T-helper 1 cell treated with Interleukin-12 subunit alpha and Interleukin-12 subunit beta and Interleukin-4 antibody, amounts not matched to agents 30 μg/mL and 1 μg/mL, for 36 hours (primary cell): Measurements from ENCODE around the gene SPTBN5.

ENCODE experiments used
- H3K27ac Mint-ChIP-seq: one replicate; pipeline ENCODE4 v1.8.0; 2021; ENCODE audit warnings: mild to moderate bottlenecking, mixed read lengths
- H3K27me3 Mint-ChIP-seq: one replicate; pipeline ENCODE4 v1.8.0; 2021; ENCODE audit warnings: low read depth, mixed read lengths
- H3K36me3 Mint-ChIP-seq: one replicate; pipeline ENCODE4 v1.8.0; 2021; ENCODE audit warnings: low read depth, mixed read lengths
- H3K4me1 Mint-ChIP-seq: one replicate; pipeline ENCODE4 v1.8.0; 2021; ENCODE audit warnings: low read depth, mixed read lengths
- H3K4me3 Mint-ChIP-seq: one replicate; pipeline ENCODE4 v1.8.0; 2021; ENCODE audit warnings: mild to moderate bottlenecking, moderate library complexity, mixed read lengths
- H3K9me3 Mint-ChIP-seq: one replicate; pipeline ENCODE4 v1.8.0; 2021; ENCODE audit warnings: mixed read lengths

Gene SPTBN5

DNA sequence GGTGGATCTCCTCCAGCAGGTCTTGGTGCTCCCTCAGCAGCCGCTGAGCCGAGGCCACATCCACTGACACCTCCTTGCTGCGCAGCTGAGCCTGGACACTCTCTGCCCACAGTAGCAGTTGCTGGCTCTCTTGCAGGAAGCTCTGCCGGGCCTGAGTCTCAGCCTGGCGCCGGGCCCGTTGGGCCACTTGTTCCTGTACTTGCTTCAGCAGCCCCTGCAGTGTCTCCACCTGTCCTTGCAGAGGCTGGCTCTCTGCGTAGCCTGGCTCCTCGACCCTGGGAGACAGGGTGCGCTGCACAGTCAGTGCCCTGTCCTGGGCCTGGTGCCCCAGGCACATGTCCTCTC is 15.5 kb downstream of the SPTBN5 start:
- Mint-ChIP-seq H3K27me3 (peaks cover 12% of the 10 kb centered on the region), H3K27ac (no peak overlapping the region), H3K9me3 (no peaks in the 10 kb centered on the region), H3K4me1 (peaks cover 4% of the 10 kb centered on the region), H3K4me3 (no peak overlapping the region), H3K36me3 (no peaks in the 10 kb centered on the region)

DNA sequence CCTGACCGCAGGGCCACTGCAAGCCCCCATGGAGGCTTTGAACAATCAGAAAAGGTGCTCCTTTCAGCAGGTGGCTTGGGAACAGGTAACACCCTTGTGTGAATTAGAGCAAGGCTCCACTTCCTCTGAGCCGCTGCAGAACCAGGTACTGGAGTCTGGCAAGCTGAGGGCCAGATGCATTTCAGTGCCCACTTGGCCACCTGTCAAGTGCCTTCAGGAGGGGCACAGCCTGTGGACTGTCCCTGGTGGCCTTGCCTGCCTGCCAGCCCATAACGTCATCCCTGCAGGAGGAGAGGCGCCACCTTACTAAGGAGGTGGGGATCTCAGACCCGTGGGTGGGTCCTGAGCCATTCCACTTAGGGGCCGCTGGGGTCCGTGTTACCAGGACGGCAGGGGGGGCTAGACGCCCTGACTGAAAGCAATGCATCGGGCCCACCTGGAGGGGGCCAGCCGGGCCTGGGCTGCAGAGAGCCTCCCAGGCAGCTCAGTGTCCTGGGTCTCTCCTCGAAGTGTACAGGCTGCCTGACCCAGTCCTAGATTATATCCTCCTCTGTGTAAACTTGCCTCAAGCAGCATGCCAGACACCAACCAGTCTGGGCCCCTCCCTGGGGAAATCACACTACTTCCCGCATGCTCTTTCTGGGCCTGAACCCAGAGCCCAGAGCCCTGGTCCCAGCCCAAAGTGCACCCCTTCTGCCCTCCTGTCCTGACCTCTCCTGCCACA is 16.1 kb downstream of the SPTBN5 start:
- peaks cover 12% of the 10 kb centered on the region for H3K27me3 Mint-ChIP-seq
- no peak overlapping the region for H3K4me3 Mint-ChIP-seq
- H3K36me3 Mint-ChIP-seq, result no peaks in the 10 kb centered on the region
- H3K9me3 Mint-ChIP-seq, result no peaks in the 10 kb centered on the region
- no peak overlapping the region for H3K27ac Mint-ChIP-seq
- H3K4me1 Mint-ChIP-seq, result peaks cover 4% of the 10 kb centered on the region

DNA sequence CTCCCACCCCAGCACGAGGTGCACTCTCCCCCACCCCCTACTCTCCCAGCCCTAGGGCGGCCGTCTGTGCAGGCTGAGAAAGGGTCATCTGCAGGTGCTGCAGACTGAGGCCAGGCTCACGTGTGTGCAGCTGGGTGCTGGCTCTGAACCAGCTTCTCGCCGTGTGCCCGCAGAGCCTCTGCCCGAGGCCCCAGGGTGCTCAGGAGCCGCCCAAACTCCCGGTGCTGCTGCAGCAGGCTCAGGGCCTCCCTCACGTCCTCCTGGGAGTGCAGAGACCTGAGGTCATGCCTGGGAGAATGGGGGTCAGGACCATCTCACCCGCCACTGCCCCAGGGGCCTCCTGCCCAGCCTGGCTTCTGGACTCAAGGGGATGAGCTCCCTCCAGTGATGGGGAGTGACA is 17.2 kb downstream of the SPTBN5 start:
- Mint-ChIP-seq H3K36me3 (no peaks in the 10 kb centered on the region), H3K4me1 (peaks cover 4% of the 10 kb centered on the region), H3K9me3 (no peaks in the 10 kb centered on the region), H3K27me3 (peaks cover 12% of the 10 kb centered on the region), H3K27ac (no peak overlapping the region), H3K4me3 (no peak overlapping the region)

DNA sequence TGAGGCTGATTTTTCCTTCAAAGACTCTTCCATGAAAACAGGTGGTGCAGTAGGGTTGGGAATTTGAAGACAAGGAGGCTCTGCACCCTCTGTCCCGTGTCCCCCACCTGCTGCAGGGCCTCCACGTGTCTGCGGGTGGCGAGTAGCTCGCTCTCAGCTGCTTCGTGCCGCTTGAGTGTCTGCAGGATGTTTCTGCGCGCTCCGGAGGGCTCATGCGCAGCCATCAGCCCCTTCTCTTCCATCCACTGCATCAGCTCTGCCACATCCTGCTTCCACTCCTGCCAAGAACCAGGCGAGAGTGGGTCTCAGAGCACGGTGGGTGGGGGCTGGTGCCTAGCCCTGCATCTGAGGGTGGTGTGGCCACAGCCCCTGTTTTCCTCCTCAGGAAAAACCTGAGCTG is 17.8 kb downstream of the SPTBN5 start:
- no peak overlapping the region for H3K4me3 Mint-ChIP-seq
- H3K27me3 Mint-ChIP-seq, result peaks cover 5% of the 10 kb centered on the region
- H3K9me3 Mint-ChIP-seq, result no peaks in the 10 kb centered on the region

DNA sequence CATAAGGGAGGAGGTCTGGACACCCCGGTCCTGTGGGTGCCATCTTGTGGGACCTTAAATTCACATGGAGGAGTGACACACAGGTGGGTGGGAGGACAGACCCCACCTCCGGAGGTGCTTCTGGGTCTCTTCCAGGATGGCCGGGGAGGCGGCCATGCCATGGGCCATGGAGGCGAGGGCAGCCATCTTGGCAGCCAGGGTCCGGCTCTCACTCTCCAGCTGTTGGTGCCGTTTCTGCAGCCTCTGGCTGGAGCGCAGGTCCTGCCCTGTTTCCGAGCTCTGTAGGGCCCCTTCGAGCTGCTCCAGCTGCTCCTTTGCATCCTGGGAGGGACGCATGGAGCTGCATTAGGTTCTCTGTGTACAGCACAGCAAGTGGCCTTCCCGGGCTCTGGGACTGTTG is 19.1 kb downstream of the SPTBN5 start:
- Mint-ChIP-seq H3K4me3 (no peak overlapping the region), H3K27ac (no peak overlapping the region), H3K27me3 (no peaks in the 10 kb centered on the region), H3K36me3 (peaks cover 2% of the 10 kb centered on the region), H3K4me1 (peaks cover 2% of the 10 kb centered on the region), H3K9me3 (no peaks in the 10 kb centered on the region)

More for the DNA sequence above, 17.8 kb downstream of the SPTBN5 start:
- Mint-ChIP-seq H3K27ac (no peak overlapping the region), H3K36me3 (no peaks in the 10 kb centered on the region), H3K4me1 (no peaks in the 10 kb centered on the region)

DNA sequence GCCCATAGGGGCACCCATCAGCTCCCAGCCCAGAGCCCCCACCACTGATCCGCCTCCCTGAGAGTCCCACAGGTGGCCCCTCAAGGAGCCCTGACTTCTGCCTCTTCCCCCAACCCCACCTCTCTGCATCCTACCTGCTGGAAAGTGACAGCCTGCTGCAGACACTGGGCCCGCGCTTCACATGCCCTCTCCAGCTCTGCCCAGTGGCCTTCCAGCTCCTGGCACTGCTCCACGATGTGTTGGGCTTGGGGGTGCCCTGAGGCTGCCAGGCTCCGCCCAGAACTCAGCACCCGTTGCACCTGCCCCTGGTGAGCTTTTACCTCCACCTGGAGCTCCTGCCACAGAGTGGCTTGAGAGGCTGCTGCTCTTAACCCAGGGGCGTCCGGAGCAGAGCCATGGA is 20.1 kb downstream of the SPTBN5 start:
- no peak overlapping the region for H3K4me3 Mint-ChIP-seq
- peaks cover 2% of the 10 kb centered on the region for H3K4me1 Mint-ChIP-seq
- no peak overlapping the region for H3K27ac Mint-ChIP-seq
- H3K36me3 Mint-ChIP-seq, result peaks cover 2% of the 10 kb centered on the region
- H3K27me3 Mint-ChIP-seq, result no peaks in the 10 kb centered on the region
- H3K9me3 Mint-ChIP-seq, result no peaks in the 10 kb centered on the region

DNA sequence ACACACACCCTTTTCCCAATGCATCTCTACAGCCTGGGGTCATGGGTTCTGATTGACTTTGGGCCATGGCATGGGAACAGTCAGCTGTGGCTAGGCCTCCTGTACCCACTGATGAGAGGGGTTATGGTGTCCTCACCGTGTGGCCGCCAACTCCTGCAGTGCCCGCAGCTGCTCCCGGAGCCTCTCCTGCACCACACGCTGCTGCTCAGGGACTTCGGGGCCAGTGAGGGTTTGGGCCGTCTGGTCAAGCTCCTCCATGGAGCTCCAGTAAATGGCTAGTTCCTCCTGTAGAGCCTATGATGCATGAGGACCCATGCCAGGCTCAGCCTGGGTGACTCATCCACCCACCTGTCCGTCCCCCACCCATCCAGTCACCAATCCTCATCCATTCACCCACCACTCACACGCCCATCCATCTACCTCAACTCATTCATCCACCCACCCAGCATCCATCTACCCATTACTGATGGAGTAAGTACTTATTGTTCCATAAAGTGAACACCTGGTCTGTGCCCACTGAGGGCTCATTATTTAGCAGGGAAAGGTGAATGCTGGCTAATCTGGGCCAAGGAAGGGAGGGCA is 21.6 kb downstream of the SPTBN5 start:
- Mint-ChIP-seq H3K4me1 (peaks cover 2% of the 10 kb centered on the region), H3K27ac (no peak overlapping the region), H3K4me3 (no peak overlapping the region), H3K9me3 (no peaks in the 10 kb centered on the region), H3K27me3 (no peaks in the 10 kb centered on the region), H3K36me3 (peaks cover 2% of the 10 kb centered on the region)

DNA sequence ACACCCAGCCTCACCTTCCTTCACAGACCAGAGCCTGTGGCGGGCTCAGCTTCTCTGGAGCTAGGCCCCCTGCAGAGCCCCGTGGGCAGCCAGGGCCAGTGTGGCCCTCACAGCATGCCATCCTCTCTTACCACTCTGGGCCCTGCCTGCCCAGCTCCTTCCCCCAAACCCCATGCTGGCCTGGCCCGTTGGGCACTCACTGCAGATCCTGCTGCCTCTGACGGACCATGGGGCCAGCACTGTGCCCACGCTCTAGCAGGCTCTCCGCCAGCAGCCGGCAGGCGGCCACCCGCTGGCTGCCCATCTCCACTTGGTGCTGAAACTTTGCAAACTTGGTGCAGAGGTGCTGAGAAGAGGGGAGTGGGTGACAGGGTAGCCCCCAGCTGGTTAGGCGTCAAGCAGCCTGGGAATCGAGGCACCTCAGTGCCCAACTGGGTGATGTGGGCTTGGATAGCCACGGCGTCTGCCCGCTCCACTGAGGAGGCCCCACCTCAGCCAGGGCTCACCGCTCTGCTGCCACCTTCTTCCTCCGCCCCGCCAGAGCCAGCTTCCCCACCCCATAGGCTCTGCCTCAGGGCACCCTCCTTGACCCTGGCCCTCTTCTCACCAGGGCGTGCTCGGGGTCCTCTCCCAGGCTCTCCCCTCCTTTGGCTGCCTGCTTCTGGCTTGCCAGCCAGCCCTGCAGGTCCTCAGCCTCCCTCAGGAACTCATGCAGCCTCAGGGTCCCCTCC is 22.5 kb downstream of the SPTBN5 start:
- H3K4me3 Mint-ChIP-seq, result no peak overlapping the region
- H3K9me3 Mint-ChIP-seq, result no peaks in the 10 kb centered on the region
- peaks cover 2% of the 10 kb centered on the region for H3K36me3 Mint-ChIP-seq
- H3K27ac Mint-ChIP-seq, result peak overlapping the region; percentile 96
- peaks cover 2% of the 10 kb centered on the region for H3K4me1 Mint-ChIP-seq
- no peaks in the 10 kb centered on the region for H3K27me3 Mint-ChIP-seq

DNA sequence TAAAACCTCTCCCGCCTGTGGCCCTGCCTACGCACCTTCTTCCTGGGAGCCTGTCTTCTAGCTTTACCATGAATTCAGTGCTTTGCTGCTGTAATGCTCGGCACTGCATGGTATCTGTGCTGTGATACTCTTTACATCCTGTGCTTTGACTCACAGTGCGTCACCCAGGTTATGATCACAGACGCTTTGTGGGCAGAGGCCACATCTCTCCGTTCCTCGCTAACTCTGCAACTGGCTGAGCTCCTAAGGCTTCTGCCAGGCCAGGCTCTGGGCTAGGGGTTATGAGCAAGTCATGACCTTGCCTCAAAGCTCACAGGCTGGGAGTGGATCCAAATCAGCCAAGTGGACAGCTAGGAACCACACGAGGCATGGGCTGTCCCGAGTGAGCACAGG is 23.2 kb downstream of the SPTBN5 start:
- Mint-ChIP-seq H3K27me3 (no peaks in the 10 kb centered on the region), H3K4me3 (peak overlapping the region; percentile 11), H3K27ac (peak overlapping the region; percentile 96), H3K9me3 (no peaks in the 10 kb centered on the region), H3K4me1 (peaks cover 2% of the 10 kb centered on the region), H3K36me3 (peaks cover 2% of the 10 kb centered on the region)

DNA sequence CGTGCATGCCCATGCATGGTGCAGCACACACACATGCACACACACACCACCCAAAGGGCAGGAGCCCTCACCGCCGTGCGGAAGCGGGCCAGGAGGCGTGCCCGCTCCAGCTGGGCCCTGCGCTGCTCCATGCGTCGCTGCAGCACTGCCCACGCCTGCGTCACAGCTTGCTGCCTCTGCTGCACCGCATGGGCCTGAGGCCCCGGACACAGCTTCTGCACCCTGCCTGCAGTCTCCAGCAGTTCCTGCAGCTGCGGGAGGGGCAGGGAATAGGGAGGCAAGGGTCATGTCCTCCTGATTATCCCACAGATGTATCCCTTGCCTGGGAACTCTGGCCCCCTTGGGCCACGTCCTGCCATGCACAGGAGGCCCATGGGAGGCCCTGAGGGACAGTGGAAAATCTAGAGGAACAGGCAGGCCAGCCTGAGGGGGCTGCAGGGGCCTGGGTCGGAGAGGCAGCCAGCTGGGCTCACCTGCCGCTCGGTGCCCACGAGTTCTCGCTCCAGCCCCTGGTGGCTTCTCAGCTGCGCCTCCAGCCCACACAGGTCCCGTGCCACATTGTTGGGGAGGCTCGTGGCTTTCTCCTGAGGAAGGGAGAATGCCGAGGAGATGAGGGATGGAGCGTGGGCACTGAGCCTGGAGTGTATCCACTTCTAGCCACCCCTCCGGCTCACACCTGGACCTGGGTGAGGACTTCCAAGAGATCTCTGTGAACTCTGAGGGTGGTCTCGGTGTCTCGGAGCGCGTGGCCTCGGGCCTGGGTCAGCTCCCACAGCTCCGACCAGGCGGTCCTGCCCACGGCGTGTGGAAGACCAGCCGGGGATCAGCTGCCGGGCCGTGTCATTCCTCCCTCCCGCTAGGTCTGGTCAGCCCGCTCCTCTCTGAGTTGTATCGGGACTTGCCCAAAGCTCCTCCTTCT is 23.8 kb downstream of the SPTBN5 start:
- Mint-ChIP-seq H3K4me1 (peaks cover 2% of the 10 kb centered on the region), H3K27me3 (no peaks in the 10 kb centered on the region), H3K4me3 (peak overlapping the region; percentile 11), H3K27ac (peak overlapping the region; percentile 96), H3K36me3 (peaks cover 2% of the 10 kb centered on the region), H3K9me3 (no peaks in the 10 kb centered on the region)

DNA sequence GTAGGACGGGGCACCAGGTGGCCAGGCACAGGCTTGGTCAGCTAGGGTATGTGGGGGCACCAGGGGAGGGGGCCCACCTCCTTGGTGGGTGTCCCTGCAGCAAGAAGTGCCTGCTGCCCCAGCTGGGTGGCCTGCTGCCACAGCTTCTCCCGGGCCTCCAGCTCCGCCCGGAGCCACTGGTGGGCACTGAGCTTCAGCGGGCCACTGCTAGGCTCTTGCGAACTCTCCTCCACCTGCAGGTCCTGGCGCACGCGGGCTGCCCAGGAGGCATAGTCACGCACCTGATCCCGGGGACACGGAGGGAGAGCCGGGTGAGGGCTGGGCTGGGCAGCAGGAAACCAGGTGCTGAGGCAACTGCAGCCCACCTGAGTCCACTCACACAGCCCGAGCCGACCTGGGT is 25.5 kb downstream of the SPTBN5 start:
- Mint-ChIP-seq H3K4me1 (peaks cover 2% of the 10 kb centered on the region), H3K27me3 (no peaks in the 10 kb centered on the region), H3K36me3 (peaks cover 2% of the 10 kb centered on the region)

DNA sequence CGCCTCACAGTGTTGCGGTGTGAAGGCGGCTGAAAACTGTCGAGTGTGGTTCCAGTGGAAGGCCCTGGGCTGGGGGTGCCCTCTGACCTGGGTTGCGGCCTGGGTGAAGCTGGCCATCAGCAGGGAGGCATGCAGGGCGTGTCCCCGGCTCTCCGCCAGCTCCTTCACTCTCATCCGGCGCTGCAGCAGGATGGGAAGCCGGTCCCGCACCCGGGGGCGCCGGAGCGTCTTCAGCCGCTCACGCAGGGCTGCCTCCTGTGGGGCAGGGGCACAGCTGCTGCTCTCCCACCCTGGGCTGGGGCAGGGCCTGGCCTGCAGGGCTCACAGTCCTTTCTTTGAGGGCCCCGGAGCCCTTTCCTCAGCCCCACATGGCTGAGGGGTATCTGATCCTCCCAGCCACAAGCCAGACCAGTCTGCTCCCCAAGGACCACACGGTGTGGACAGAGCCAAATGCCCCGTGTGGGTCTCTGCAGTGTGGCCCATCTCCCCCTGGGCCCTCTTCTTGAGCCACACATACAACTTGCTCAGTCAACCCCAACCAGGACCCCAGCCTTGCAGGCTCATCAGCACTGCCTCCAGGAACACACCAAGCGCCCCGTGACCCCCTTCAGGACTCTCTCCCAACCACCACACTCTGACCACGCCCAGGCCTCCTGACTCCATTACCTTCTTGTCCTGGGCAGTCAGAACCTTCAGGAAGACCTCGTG is 26.8 kb downstream of the SPTBN5 start:
- H3K9me3 Mint-ChIP-seq, result no peaks in the 10 kb centered on the region

More for the DNA sequence above, 25.5 kb downstream of the SPTBN5 start:
- Mint-ChIP-seq H3K9me3 (no peaks in the 10 kb centered on the region), H3K27ac (no peak overlapping the region), H3K4me3 (no peak overlapping the region)

DNA sequence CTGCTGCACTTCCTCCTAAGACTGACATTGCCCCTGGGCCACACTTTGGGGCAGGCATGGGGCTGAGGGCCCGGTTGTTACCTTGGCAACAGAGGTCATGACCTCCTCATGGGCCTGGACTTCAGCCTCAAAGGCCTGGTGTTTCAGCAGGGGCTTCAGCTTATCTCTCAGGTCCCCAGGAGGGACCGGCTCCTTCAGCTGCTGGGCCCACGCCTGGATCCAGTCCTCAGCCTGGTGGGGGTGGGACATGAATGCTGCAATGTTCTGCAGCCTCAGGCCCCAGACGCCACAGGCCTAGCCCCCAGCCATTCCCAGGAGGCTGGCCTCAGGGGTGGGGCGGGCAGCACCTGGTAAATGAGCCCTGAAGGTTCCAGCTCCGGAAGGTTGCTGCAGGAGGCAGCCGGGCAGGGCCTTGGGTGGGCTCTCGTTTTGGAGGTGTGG is 27.6 kb downstream of the SPTBN5 start:
- no peak overlapping the region for H3K27ac Mint-ChIP-seq
- peaks cover 2% of the 10 kb centered on the region for H3K36me3 Mint-ChIP-seq
- no peaks in the 10 kb centered on the region for H3K27me3 Mint-ChIP-seq
- no peak overlapping the region for H3K4me3 Mint-ChIP-seq
- H3K4me1 Mint-ChIP-seq, result peaks cover 5% of the 10 kb centered on the region
- H3K9me3 Mint-ChIP-seq, result no peaks in the 10 kb centered on the region

More for the DNA sequence above, 26.8 kb downstream of the SPTBN5 start:
- no peak overlapping the region for H3K27ac Mint-ChIP-seq
- H3K27me3 Mint-ChIP-seq, result no peaks in the 10 kb centered on the region
- H3K36me3 Mint-ChIP-seq, result peaks cover 2% of the 10 kb centered on the region
- no peak overlapping the region for H3K4me3 Mint-ChIP-seq
- peaks cover 5% of the 10 kb centered on the region for H3K4me1 Mint-ChIP-seq
